ENCODE data around the gene SYN1. TPM values are rescaled to one million over a fixed set of nuclear protein-coding genes. Genes with fewer than 3 reads are reported as not detected.

Gene SYN1
- total RNA-seq, 1 donor from 2014 or later: 2.9 TPM

DNA sequence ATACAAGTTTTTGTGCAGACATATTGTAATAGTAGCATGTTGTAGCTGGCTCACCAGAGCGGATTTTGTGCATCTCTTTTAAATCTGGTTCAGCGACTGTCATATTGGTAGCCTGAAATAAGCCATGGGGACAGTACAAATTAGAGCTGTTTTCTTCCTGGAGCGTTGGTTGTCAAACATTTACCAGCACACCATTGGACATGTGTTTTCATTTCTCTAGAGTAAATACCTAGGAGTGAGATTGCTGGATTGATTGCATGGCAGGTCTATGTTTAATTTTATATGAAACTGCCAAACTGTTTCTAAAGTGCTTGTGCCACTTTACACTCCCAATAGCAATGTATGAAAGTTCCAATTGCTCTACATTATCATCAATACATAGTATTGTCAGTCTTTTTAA is 61.2 kb downstream of the SYN1 start:
- no peak for DNase-seq (ENCODE audit: low spot score)
- Mint-ChIP-seq H3K27me3 (ENCODE audit: unreplicated experiment) (peaks cover 9% of the 10 kb centered on the region), H3K27ac (ENCODE audit: unreplicated experiment) (no peak overlapping the region), H3K36me3 (ENCODE audit: low read depth, unreplicated experiment) (peaks cover 3% of the 10 kb centered on the region), H3K4me3 (ENCODE audit: unreplicated experiment) (no peak overlapping the region), H3K4me1 (ENCODE audit: unreplicated experiment) (peaks cover 11% of the 10 kb centered on the region), H3K9me3 (ENCODE audit: unreplicated experiment) (no peaks in the 10 kb centered on the region)
- TF ChIP-seq, protein P1, sequence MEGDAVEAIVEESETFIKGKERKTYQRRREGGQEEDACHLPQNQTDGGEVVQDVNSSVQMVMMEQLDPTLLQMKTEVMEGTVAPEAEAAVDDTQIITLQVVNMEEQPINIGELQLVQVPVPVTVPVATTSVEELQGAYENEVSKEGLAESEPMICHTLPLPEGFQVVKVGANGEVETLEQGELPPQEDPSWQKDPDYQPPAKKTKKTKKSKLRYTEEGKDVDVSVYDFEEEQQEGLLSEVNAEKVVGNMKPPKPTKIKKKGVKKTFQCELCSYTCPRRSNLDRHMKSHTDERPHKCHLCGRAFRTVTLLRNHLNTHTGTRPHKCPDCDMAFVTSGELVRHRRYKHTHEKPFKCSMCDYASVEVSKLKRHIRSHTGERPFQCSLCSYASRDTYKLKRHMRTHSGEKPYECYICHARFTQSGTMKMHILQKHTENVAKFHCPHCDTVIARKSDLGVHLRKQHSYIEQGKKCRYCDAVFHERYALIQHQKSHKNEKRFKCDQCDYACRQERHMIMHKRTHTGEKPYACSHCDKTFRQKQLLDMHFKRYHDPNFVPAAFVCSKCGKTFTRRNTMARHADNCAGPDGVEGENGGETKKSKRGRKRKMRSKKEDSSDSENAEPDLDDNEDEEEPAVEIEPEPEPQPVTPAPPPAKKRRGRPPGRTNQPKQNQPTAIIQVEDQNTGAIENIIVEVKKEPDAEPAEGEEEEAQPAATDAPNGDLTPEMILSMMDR (IDR thresholded peaks at IDR 0.05; ENCODE audit: unreplicated experiment): no peak

DNA sequence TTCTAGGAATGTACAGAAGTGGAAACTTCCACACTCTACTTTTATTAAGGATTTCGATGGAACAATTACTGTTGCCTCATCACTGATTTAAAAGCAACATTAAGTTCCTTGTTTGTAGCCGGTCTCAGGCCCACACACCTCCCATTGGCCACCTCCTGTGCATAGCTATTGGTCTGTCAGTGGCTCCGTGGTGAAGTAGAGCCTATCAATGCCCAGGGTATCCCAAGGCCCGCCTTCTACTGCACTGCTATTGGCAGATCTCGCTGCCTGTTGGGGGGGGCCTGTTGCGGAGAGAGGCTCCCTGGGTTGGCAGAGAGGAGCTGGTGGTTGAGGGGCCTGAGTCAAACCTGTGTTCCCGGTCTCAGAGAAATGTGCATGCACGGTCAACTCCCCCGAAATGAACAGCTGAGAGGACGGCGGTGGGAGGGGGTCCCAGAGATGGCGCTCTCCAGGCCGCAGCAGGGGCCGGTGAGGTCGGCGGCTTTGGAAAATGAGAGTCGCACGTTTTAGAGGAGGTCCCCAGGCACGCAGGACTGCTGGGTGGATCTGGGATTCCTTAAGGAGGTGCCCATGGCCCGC is 63.5 kb downstream of the SYN1 start:
- no peaks in the 10 kb centered on the region for H3K9me3 Mint-ChIP-seq (ENCODE audit: unreplicated experiment)
- peaks cover 5% of the 10 kb centered on the region for H3K27me3 Mint-ChIP-seq (ENCODE audit: unreplicated experiment)
- no peaks in the 10 kb centered on the region for H3K36me3 Mint-ChIP-seq (ENCODE audit: low read depth, unreplicated experiment)
- peaks cover 11% of the 10 kb centered on the region for H3K4me1 Mint-ChIP-seq (ENCODE audit: unreplicated experiment)
- H3K27ac Mint-ChIP-seq (ENCODE audit: unreplicated experiment): peak overlapping the region; percentile 91
- H3K4me3 Mint-ChIP-seq (ENCODE audit: unreplicated experiment): peak overlapping the region; percentile 87
- TF ChIP-seq, protein P1 (IDR thresholded peaks at IDR 0.05; ENCODE audit: unreplicated experiment): no peak
- peak; percentile 70 for DNase-seq (ENCODE audit: low spot score)

DNA sequence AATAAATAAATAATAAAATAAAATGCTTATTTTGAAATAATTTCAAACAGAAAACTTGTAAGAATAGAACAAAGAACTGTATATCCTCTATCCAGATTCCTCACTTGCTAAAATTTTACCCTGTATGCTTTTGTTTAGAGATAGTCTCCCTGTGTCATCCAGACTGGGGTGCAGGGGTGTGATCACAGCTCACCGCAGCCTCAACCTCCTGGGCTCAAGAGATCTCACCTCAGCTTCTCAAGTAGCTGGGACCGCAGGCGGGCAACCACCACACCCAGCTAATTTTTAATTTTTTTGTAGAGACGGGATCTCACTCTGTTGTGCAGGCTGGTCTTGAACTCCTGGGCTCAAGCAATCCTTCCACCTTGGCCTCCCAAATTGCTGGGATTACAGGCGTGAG is 76.2 kb downstream of the SYN1 start:
- no peaks in the 10 kb centered on the region for H3K4me1 Mint-ChIP-seq (ENCODE audit: unreplicated experiment)
- no peak for DNase-seq (ENCODE audit: low spot score)
- no peaks in the 10 kb centered on the region for H3K27me3 Mint-ChIP-seq (ENCODE audit: unreplicated experiment)
- no peaks in the 10 kb centered on the region for H3K36me3 Mint-ChIP-seq (ENCODE audit: low read depth, unreplicated experiment)
- no peak overlapping the region for H3K27ac Mint-ChIP-seq (ENCODE audit: unreplicated experiment)
- TF ChIP-seq, protein P1 (IDR thresholded peaks at IDR 0.05; ENCODE audit: unreplicated experiment): no peak
- no peaks in the 10 kb centered on the region for H3K9me3 Mint-ChIP-seq (ENCODE audit: unreplicated experiment)
- H3K4me3 Mint-ChIP-seq (ENCODE audit: unreplicated experiment): no peak overlapping the region

DNA sequence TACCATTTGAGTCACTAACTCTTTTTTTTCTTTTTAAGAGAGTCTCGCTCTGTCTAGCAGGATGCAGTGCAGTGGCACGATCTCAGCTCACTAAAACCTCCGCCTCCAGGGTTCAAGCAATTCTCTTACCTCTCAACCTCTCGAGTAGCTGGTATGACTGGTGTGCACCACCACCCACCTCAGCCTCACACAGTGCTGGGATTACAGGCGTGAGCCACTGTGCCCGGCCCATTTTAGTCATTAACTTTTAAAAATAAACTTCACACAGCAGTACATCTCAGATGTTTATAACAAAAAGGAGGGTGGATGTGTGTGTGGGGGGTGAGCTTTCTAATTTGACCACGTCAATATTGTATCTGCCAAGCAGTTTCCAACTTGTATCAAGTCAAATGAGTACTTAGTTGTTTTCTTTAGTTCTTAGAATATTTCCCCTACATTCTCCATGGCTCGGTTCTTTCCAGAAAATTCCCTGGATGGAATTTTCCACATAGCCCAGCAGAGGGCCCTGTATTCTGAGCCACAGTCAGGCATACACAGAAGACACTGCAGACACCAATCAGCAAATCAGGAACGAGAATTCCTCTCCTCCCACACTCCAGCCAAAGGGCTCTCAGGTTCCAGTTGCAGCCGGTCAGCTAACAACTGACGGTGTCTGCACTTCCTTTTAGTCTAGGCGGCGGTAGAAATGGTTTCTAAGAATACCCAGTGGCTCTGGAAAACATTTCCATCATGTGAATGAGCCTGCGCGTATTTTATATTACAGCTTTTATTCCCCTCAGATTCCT is 78.7 kb downstream of the SYN1 start:
- TF ChIP-seq, protein P1 (IDR thresholded peaks at IDR 0.05; ENCODE audit: unreplicated experiment): peak; percentile 42
- H3K9me3 Mint-ChIP-seq (ENCODE audit: unreplicated experiment): no peaks in the 10 kb centered on the region
- H3K4me1 Mint-ChIP-seq (ENCODE audit: unreplicated experiment): no peaks in the 10 kb centered on the region
- peak overlapping the region; percentile 52 for H3K27ac Mint-ChIP-seq (ENCODE audit: unreplicated experiment)
- peak; percentile 53 for DNase-seq (ENCODE audit: low spot score)
- H3K27me3 Mint-ChIP-seq (ENCODE audit: unreplicated experiment): no peaks in the 10 kb centered on the region
- no peaks in the 10 kb centered on the region for H3K36me3 Mint-ChIP-seq (ENCODE audit: low read depth, unreplicated experiment)
- H3K4me3 Mint-ChIP-seq (ENCODE audit: unreplicated experiment): no peak overlapping the region

DNA sequence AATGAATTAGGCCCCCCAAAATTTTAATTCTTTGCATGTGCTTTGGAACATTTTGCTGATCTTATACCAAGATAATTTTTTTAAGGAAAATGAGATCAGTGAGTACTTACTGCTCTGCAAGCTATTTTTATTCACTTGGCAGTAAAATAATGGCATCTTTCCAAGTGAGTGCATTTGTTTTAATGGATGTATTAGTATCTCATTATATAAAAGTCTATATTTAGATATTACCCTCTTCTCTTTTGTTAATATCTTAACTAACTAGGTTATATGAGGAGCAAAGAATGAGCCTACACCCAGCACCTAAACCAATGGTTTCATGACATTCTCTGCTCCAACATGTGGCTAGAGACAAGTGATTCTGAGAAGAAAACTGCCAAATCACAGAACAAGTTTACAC is 79.8 kb downstream of the SYN1 start:
- DNase-seq (ENCODE audit: low spot score): no peak
- Mint-ChIP-seq H3K36me3 (ENCODE audit: low read depth, unreplicated experiment) (no peaks in the 10 kb centered on the region), H3K9me3 (ENCODE audit: unreplicated experiment) (no peaks in the 10 kb centered on the region), H3K4me3 (ENCODE audit: unreplicated experiment) (no peak overlapping the region), H3K27ac (ENCODE audit: unreplicated experiment) (no peak overlapping the region), H3K27me3 (ENCODE audit: unreplicated experiment) (no peaks in the 10 kb centered on the region), H3K4me1 (ENCODE audit: unreplicated experiment) (no peaks in the 10 kb centered on the region)
- TF ChIP-seq, protein P1 (IDR thresholded peaks at IDR 0.05; ENCODE audit: unreplicated experiment): no peak
